HL-60 (cell line): ENCODE results near the gene XPR1.

Source experiments
- DNase-seq, 2 experiments: peaks; one replicate each; pipeline ENCODE4 v3.0.0-alpha.2; 2010 to 2020; ENCODE audit warnings: low read depth in 1 of 2, low spot score in 1 of 2
- H3K27ac ChIP-seq: fragments of 250-450 bp; sonication (Bioruptor Pico); replicated peaks from 2 replicates; pipeline ENCODE4 v1.5.1; 2020; ENCODE audit warnings: mild to moderate bottlenecking, moderate library complexity
- H3K27me3 ChIP-seq: fragments of 250-450 bp; sonication (Bioruptor Pico); 2 replicates; pipeline ENCODE4 v1.5.1; 2021; ENCODE audit warnings: mild to moderate bottlenecking, moderate library complexity; ENCODE audit not compliant: insufficient read depth, poor library complexity, severe bottlenecking
- H3K4me3 ChIP-seq: replicated peaks from 2 replicates; pipeline ENCODE4 v1.5.1; 2011; ENCODE audit warnings: mild to moderate bottlenecking, control low read depth, low read length; ENCODE audit not compliant: insufficient read depth
- CTCF ChIP-seq: IDR thresholded peaks from one replicate; pipeline ENCODE4 v1.5.1; 2011; ENCODE audit warnings: low read length, control low read depth, inconsistent platforms; ENCODE audit not compliant: insufficient read depth
- GABPA ChIP-seq: IDR thresholded peaks from 2 replicates; pipeline ENCODE4 v1.6.1; 2012; ENCODE audit warnings: low read depth
- POLR2AphosphoS5 ChIP-seq: IDR thresholded peaks from 2 replicates; pipeline ENCODE4 v1.6.1; 2012; ENCODE audit warnings: low read depth
- REST ChIP-seq: IDR thresholded peaks from 2 replicates; pipeline ENCODE4 v1.6.1; 2012; ENCODE audit warnings: low read depth; ENCODE audit not compliant: insufficient replicate concordance
- SPI1 ChIP-seq: IDR thresholded peaks from 2 replicates; pipeline ENCODE4 v1.6.1; 2012; ENCODE audit warnings: low read depth, mild to moderate bottlenecking, borderline replicate concordance

Gene XPR1

GRCh38 chr1:180646547-180646946, 14.7 kb downstream of the XPR1 start:
- Histone ChIP-seq H3K27me3 (no peaks in the 10 kb centered on the region), H3K27ac (no peak overlapping the region), H3K4me3 (no peak overlapping the region)
- no peak for DNase-seq
- TF ChIP-seq GABPA, result no peak
- TF ChIP-seq SPI1, result no peak
- TF ChIP-seq POLR2AphosphoS5, result no peak
- no peak for TF ChIP-seq CTCF
- no peak for TF ChIP-seq REST

- DNase-seq, result no peak
- Histone ChIP-seq H3K4me3 (no peak overlapping the region), H3K27me3 (no peaks in the 10 kb centered on the region), H3K27ac (no peak overlapping the region)
- TF ChIP-seq REST (no peak), POLR2AphosphoS5 (no peak), CTCF (no peak), SPI1 (no peak), GABPA (no peak)
Observed at GRCh38 chr1:180652792-180653191, 21.0 kb downstream of the XPR1 start.

- Histone ChIP-seq H3K4me3 (no peak overlapping the region), H3K27me3 (no peaks in the 10 kb centered on the region), H3K27ac (no peak overlapping the region)
- TF ChIP-seq GABPA, result no peak
- no peak for DNase-seq
Observed at GRCh38 chr1:180662709-180663108, 30.9 kb downstream of the XPR1 start.

- Histone ChIP-seq H3K27me3 (no peaks in the 10 kb centered on the region), H3K27ac (no peak overlapping the region), H3K4me3 (no peak overlapping the region)
- no peak for TF ChIP-seq CTCF
- no peak for TF ChIP-seq GABPA
- no peak for TF ChIP-seq SPI1
- no peak for DNase-seq
Observed at GRCh38 chr1:180670681-180671080, 38.9 kb downstream of the XPR1 start.
